ENCODE data around the gene RIOK3.

- TF ChIP-seq CTCF (IDR thresholded peaks at IDR 0.05; ENCODE audit: low read depth, low read length) (no peak), EZH2phosphoT487 (IDR thresholded peaks at IDR 0.05; ENCODE audit: low read depth) (no peak)
These were observed 68.2 kb downstream of the RIOK3 start for GRCh38 chr18:23521271-23521670.

All from OCI-LY3 (cell line).